A673 (cell line): ENCODE measurements around the gene TIAM1. TPM values are rescaled to one million over a fixed set of nuclear protein-coding genes. Genes with fewer than 3 reads are reported as not detected.

ENCODE experiments used
- BruUV-seq: library from RNA; stranded (reverse); fragments of 400-500 nt; replicated peaks from 2 replicates; lab custom pipeline; 2021; lab: Mats Ljungman, UMichigan
- CTCF ChIA-PET: fragments of 300-600 bp; sonication (Branson Sonifier 250); formaldehyde crosslinking; loops from one replicate; lab custom pipeline; 2022; ENCODE audit warnings: antibody characterized with exemption; lab: Charles Lee
- POLR2A ChIA-PET: fragments of 300-600 bp; sonication (Branson Sonifier 250); formaldehyde crosslinking; loops from one replicate; lab custom pipeline; 2022; ENCODE audit warnings: antibody characterized with exemption; ENCODE audit not compliant: low non-redundant PET; lab: Charles Lee
- DNase-seq: peaks from one replicate; pipeline ENCODE4 v3.0.0-alpha.2; 2015; ENCODE audit warnings: low spot score
- H3K27ac ChIP-seq: fragments of 200-600 bp; sonication (generic); 2 replicates; pipeline ENCODE4 v1.5.1; 2016; ENCODE audit warnings: mixed run types, low read depth, mild to moderate bottlenecking, mixed read lengths, antibody characterized with exemption, low read length; ENCODE audit not compliant: poor library complexity, severe bottlenecking
- H3K27me3 ChIP-seq: fragments of 200-600 bp; sonication (generic); replicated peaks from 2 replicates; pipeline ENCODE4 v1.6.1; 2017; ENCODE audit warnings: mixed run types, low read depth, mild to moderate bottlenecking, mixed read lengths, antibody characterized with exemption, low read length; ENCODE audit not compliant: insufficient read depth, poor library complexity
- H3K36me3 ChIP-seq: fragments of 200-600 bp; sonication (generic); 2 replicates; pipeline ENCODE4 v1.6.1; 2016; ENCODE audit warnings: mixed run types, mild to moderate bottlenecking, mixed read lengths, antibody characterized with exemption, low read length; ENCODE audit not compliant: insufficient read depth, poor library complexity, severe bottlenecking
- H3K4me1 ChIP-seq: fragments of 200-600 bp; sonication (generic); 2 replicates; pipeline ENCODE4 v1.6.1; 2017; ENCODE audit warnings: mixed run types, mild to moderate bottlenecking, mixed read lengths, antibody characterized with exemption, low read length; ENCODE audit not compliant: insufficient read depth, poor library complexity, severe bottlenecking
- H3K4me3 ChIP-seq: fragments of 200-600 bp; sonication (generic); 2 replicates; pipeline ENCODE4 v1.5.1; 2016; ENCODE audit warnings: low read depth, mixed run types, mild to moderate bottlenecking, mixed read lengths, low read length; ENCODE audit not compliant: poor library complexity, severe bottlenecking
- H3K9me3 ChIP-seq: fragments of 200-600 bp; sonication (generic); 2 replicates; pipeline ENCODE4 v1.6.1; 2016; ENCODE audit warnings: mixed run types, low read depth, mild to moderate bottlenecking, mixed read lengths, antibody characterized with exemption, low read length; ENCODE audit not compliant: poor library complexity, severe bottlenecking
- CTCF ChIP-seq: fragments of 300-800, 200-600 bp; sonication (generic); conservative IDR thresholded peaks from 2 replicates; pipeline ENCODE4 v1.5.1; 2017; ENCODE audit warnings: low read depth, mild to moderate bottlenecking, antibody characterized with exemption, low read length, moderate library complexity, mixed read lengths
- EZH2 ChIP-seq: fragments of 200-600 bp; sonication (generic); IDR thresholded peaks from 2 replicates; pipeline ENCODE4 v1.6.1; 2017; ENCODE audit warnings: borderline replicate concordance, low read depth, mild to moderate bottlenecking, mixed read lengths, antibody characterized with exemption, low read length; ENCODE audit not compliant: poor library complexity, severe bottlenecking
- intact Hi-C: fragments of 100-400 bp; cut with micrococcal nuclease; formaldehyde crosslinking; loops from one replicate; pipeline ENCODE4 v1.10.0; 2022; ENCODE audit not compliant: unreplicated experiment
- total RNA-seq: library from RNA; stranded (reverse); gene quantifications from 2 replicates; pipeline ENCODE4 v1.2.3, GENCODE V29; 2021

The TIAM1 gene
- total RNA-seq, 1 experiment from 2014 or later = 9.6 TPM

GRCh38 chr21:31221043-31221442 lies 123.0 kb downstream of the TIAM1 start:
- Histone ChIP-seq H3K27me3 (no peaks in the 10 kb centered on the region), H3K4me3 (no peak overlapping the region), H3K9me3 (no peaks in the 10 kb centered on the region), H3K4me1 (no peaks in the 10 kb centered on the region), H3K36me3 (no peaks in the 10 kb centered on the region), H3K27ac (no peak overlapping the region)
- TF ChIP-seq CTCF (no peak), EZH2 (no peak)
- no TSS peak for BruUV-seq
- DNase-seq = no peak
- ChIA-PET CTCF (no interaction called here), POLR2A (no interaction called here)
- intact Hi-C loops = no loop called here

GRCh38 chr21:31220575-31220974 lies 123.5 kb downstream of the TIAM1 start:
- no peaks in the 10 kb centered on the region for H3K4me1 ChIP-seq
- no peaks in the 10 kb centered on the region for H3K9me3 ChIP-seq
- POLR2A ChIA-PET = no interaction called here
- no peaks in the 10 kb centered on the region for H3K27me3 ChIP-seq
- intact Hi-C loops = no loop called here
- no peaks in the 10 kb centered on the region for H3K36me3 ChIP-seq
- BruUV-seq = no TSS peak
- CTCF ChIA-PET = no interaction called here
- TF ChIP-seq EZH2 (no peak), CTCF (no peak)
- no peak for DNase-seq
- H3K4me3 ChIP-seq = no peak overlapping the region
- H3K27ac ChIP-seq = no peak overlapping the region

- TF ChIP-seq EZH2 (no peak), CTCF (no peak)
- no TSS peak for BruUV-seq
- no peaks in the 10 kb centered on the region for H3K27me3 ChIP-seq
- H3K9me3 ChIP-seq = no peaks in the 10 kb centered on the region
- no peaks in the 10 kb centered on the region for H3K36me3 ChIP-seq
- no peaks in the 10 kb centered on the region for H3K4me1 ChIP-seq
- no peak overlapping the region for H3K4me3 ChIP-seq
- no peak overlapping the region for H3K27ac ChIP-seq
- peak; percentile 1 for DNase-seq
- intact Hi-C loops = no loop called here
- ChIA-PET POLR2A (no interaction called here), CTCF (no interaction called here)
Observed at GRCh38 chr21:31218830-31219608, 125.0 kb downstream of the TIAM1 start.
